ENCODE data around the gene FNDC8. TPM values are rescaled to one million over a fixed set of nuclear protein-coding genes. Genes with fewer than 3 reads are reported as not detected.
"Not testable (repeated sequence)": the region's sequence is repeated elsewhere in the genome, so short reads cannot be mapped to it uniquely, and the experiment has no call there.

Gene FNDC8
- total RNA-seq, 2 experiments from 2014 or later, result not detected

GRCh38 chr17:35089586-35090296 lies 31.7 kb upstream of the FNDC8 start:
- POLR2A ChIA-PET, result interaction anchor here (0.5 to 1.9 kb wide), 21 partner anchors 9 to 221 kb away, joined by 3 to 16 read pairs (median 5); partner anchors contain the start of genes LIG3, RAD51D and RFFL
- Mint-ChIP-seq H3K9me3 (no peaks in the 10 kb centered on the region), H3K27me3 (no peaks in the 10 kb centered on the region), H3K4me1 (ENCODE audit: low read depth) (peaks cover 41% of the 10 kb centered on the region), H3K4me3 (peak overlapping the region; percentile 78), H3K27ac (peak overlapping the region; percentile 94), H3K36me3 (ENCODE audit: low read depth) (peaks cover 2% of the 10 kb centered on the region)
- no peak for TF ChIP-seq CTCF (IDR thresholded peaks at IDR 0.05)
- intact Hi-C loops (cut with micrococcal nuclease), result loop anchor here (2.0 to 5.0 kb wide), 5 partner anchors 15 to 107 kb away; partner anchors contain the start of genes LIG3 and RFFL
- DNase-seq, result peak; percentile 74
- ATAC-seq, result peak; percentile 26
- CTCF ChIA-PET, result interaction anchor here (0.7 to 3.1 kb wide), 41 partner anchors 8 to 707 kb away, joined by 3 to 51 read pairs (median 5); partner anchors contain the start of genes CCT6B, NLE1, RAD51D and RFFL

GRCh38 chr17:35090707-35091106 lies 30.7 kb upstream of the FNDC8 start:
- Mint-ChIP-seq H3K27ac (peak overlapping the region; percentile 94), H3K4me1 (ENCODE audit: low read depth) (peaks cover 33% of the 10 kb centered on the region)
- H3K27me3 Mint-ChIP-seq; intact Hi-C loops (cut with micrococcal nuclease); ATAC-seq; DNase-seq; H3K9me3 Mint-ChIP-seq; H3K4me3 Mint-ChIP-seq; H3K36me3 Mint-ChIP-seq (ENCODE audit: low read depth): not testable (repeated sequence)
- ChIA-PET CTCF (interaction anchor here (1.1 to 3.1 kb wide), 13 partner anchors 11 to 150 kb away, joined by 3 to 51 read pairs (median 10); partner anchors contain the start of gene RAD51D), POLR2A (interaction anchor here (1.4 to 1.9 kb wide), 3 partner anchors 12 to 74 kb away, joined by 4 to 11 read pairs (median 5); partner anchors contain the start of gene RFFL)

GRCh38 chr17:35094902-35095301 lies 26.5 kb upstream of the FNDC8 start:
- CTCF ChIA-PET, result interaction anchor here (0.9 to 4.4 kb wide), 4 partner anchors 24 to 108 kb away, joined by 3 to 23 read pairs (median 5); partner anchors contain the start of gene RAD51D
- Mint-ChIP-seq H3K27ac (no peak overlapping the region), H3K36me3 (ENCODE audit: low read depth) (peaks cover 11% of the 10 kb centered on the region), H3K27me3 (no peaks in the 10 kb centered on the region), H3K4me3 (no peak overlapping the region), H3K9me3 (no peaks in the 10 kb centered on the region), H3K4me1 (ENCODE audit: low read depth) (peaks cover 10% of the 10 kb centered on the region)
- peak; percentile 37 for ATAC-seq
- DNase-seq, result no peak
- intact Hi-C loops (cut with micrococcal nuclease), result no loop called here
- POLR2A ChIA-PET, result interaction anchor here (0.6 to 0.8 kb wide), 3 partner anchors 22 to 39 kb away, joined by 3 read pairs; no protein-coding TSS in a partner anchor
- no peak for TF ChIP-seq CTCF (IDR thresholded peaks at IDR 0.05)

GRCh38 chr17:35095741-35096140 lies 25.7 kb upstream of the FNDC8 start:
- no peak for DNase-seq
- TF ChIP-seq CTCF (IDR thresholded peaks at IDR 0.05), result no peak
- H3K9me3 Mint-ChIP-seq, result no peaks in the 10 kb centered on the region
- H3K27me3 Mint-ChIP-seq, result no peaks in the 10 kb centered on the region
- peaks cover 9% of the 10 kb centered on the region for H3K4me1 Mint-ChIP-seq (ENCODE audit: low read depth)
- ChIA-PET POLR2A (interaction anchor here (1.2 to 1.9 kb wide), 2 partner anchors 11 to 24 kb away, joined by 4 to 7 read pairs; partner anchors contain the start of gene RAD51D), CTCF (interaction anchor here (1.7 to 4.4 kb wide), 3 partner anchors 24 to 105 kb away, joined by 3 to 23 read pairs (median 7); partner anchors contain the start of gene RAD51D)
- ATAC-seq, result no peak
- H3K4me3 Mint-ChIP-seq, result no peak overlapping the region
- H3K27ac Mint-ChIP-seq, result no peak overlapping the region
- peaks cover 16% of the 10 kb centered on the region for H3K36me3 Mint-ChIP-seq (ENCODE audit: low read depth)
- intact Hi-C loops (cut with micrococcal nuclease), result no loop called here

- Mint-ChIP-seq H3K4me3 (no peak overlapping the region), H3K36me3 (ENCODE audit: low read depth) (peaks cover 20% of the 10 kb centered on the region), H3K4me1 (ENCODE audit: low read depth) (peaks cover 9% of the 10 kb centered on the region), H3K27ac (no peak overlapping the region), H3K9me3 (no peaks in the 10 kb centered on the region), H3K27me3 (no peaks in the 10 kb centered on the region)
- DNase-seq (no peak), ATAC-seq (no peak)
- TF ChIP-seq CTCF (IDR thresholded peaks at IDR 0.05), result no peak
- intact Hi-C loops (cut with micrococcal nuclease), result no loop called here
- ChIA-PET POLR2A (interaction anchor here (0.6 to 0.7 kb wide), 3 partner anchors 28 to 473 kb away, joined by 3 read pairs; no protein-coding TSS in a partner anchor), CTCF (interaction anchor here (1.0 to 1.8 kb wide), 2 partner anchors 8 to 22 kb away, joined by 3 to 7 read pairs; no protein-coding TSS in a partner anchor)
These were observed 23.6 kb upstream of the FNDC8 start for GRCh38 chr17:35097776-35098175.

All from activated CD8-positive, alpha-beta T cell treated with anti-CD3 and anti-CD28 coated beads for 36 hours (primary cell).